Neural crest cell (in vitro differentiated cells): ENCODE measurements around the gene FREM2. TPM values are rescaled to one million over a fixed set of nuclear protein-coding genes. Genes with fewer than 3 reads are reported as not detected.
A peak's percentile ranks its signal among the peaks of the same experiment; 100 is the strongest.

Experiments used
- DNase-seq: peaks from one replicate; pipeline ENCODE4 v3.0.0; 2021; ENCODE audit warnings: low read depth, mixed read lengths, low spot score
- H3K27ac Mint-ChIP-seq: one replicate; pipeline ENCODE4 v1.8.0; 2021; ENCODE audit warnings: mild to moderate bottlenecking, mixed read lengths; ENCODE audit not compliant: unreplicated experiment
- H3K27me3 Mint-ChIP-seq: 2 replicates; pipeline ENCODE4 v1.8.0; 2021; ENCODE audit warnings: low read depth, mild to moderate bottlenecking, mixed read lengths
- H3K36me3 Mint-ChIP-seq: 2 replicates; pipeline ENCODE4 v1.8.0; 2021; ENCODE audit warnings: low read depth, mild to moderate bottlenecking, mixed read lengths
- H3K4me1 Mint-ChIP-seq: 2 replicates; pipeline ENCODE4 v1.8.0; 2021; ENCODE audit warnings: mixed read lengths
- H3K4me3 Mint-ChIP-seq: one replicate; pipeline ENCODE4 v1.8.0; 2021; ENCODE audit warnings: mild to moderate bottlenecking, mixed read lengths
- H3K9me3 Mint-ChIP-seq: 2 replicates; pipeline ENCODE4 v1.8.0; 2021; ENCODE audit warnings: mixed read lengths
- CTCF ChIP-seq: fragments of 200-600 bp; sonication (generic); conservative IDR thresholded peaks from 2 replicates; pipeline ENCODE4 v1.5.0; 2021; ENCODE audit warnings: antibody characterized with exemption, mild to moderate bottlenecking
- total RNA-seq: library from RNA; stranded (reverse); gene quantifications from 2 replicates; pipeline ENCODE4 v1.2.1, GENCODE V29; 2021

The FREM2 gene
- total RNA-seq, 1 donor from 2014 or later = 16.5 TPM

GRCh38 chr13:38875186-38875875 is 188.5 kb downstream of the FREM2 start:
- Mint-ChIP-seq H3K4me3 (no peak overlapping the region), H3K36me3 (peaks cover 3% of the 10 kb centered on the region), H3K27me3 (no peaks in the 10 kb centered on the region), H3K27ac (peak overlapping the region; percentile 54), H3K4me1 (peaks cover 35% of the 10 kb centered on the region), H3K9me3 (no peaks in the 10 kb centered on the region)
- no peak for DNase-seq
- no peak for TF ChIP-seq CTCF

DNA sequence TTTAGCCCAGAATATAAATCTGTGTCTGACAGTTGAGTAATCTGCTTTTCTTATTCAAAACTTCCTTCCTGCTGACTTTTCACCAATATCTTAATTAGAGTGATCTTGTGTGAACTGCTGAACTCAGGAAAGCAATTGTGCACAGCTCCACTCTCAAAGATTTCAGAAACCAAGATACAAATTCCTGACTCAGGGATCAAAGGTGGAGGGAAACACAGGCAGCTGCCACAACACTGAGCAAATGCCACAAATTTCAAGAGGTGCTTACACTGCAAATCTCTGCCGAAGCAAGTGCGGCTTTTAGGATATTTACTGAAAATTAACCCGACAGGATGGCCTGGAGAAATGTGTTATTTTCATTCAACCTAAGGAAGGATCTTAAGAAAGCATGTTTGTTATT is 192.4 kb downstream of the FREM2 start:
- Mint-ChIP-seq H3K4me1 (peaks cover 32% of the 10 kb centered on the region), H3K27ac (peak overlapping the region; percentile 29), H3K9me3 (no peaks in the 10 kb centered on the region), H3K4me3 (no peak overlapping the region), H3K36me3 (peaks cover 3% of the 10 kb centered on the region), H3K27me3 (no peaks in the 10 kb centered on the region)
- no peak for TF ChIP-seq CTCF
- no peak for DNase-seq

- H3K4me3 Mint-ChIP-seq = no peak overlapping the region
- H3K27ac Mint-ChIP-seq = no peak overlapping the region
- no peak for TF ChIP-seq CTCF
- H3K36me3 Mint-ChIP-seq = peaks cover 3% of the 10 kb centered on the region
- DNase-seq = no peak
- peaks cover 32% of the 10 kb centered on the region for H3K4me1 Mint-ChIP-seq
- no peaks in the 10 kb centered on the region for H3K27me3 Mint-ChIP-seq
- no peaks in the 10 kb centered on the region for H3K9me3 Mint-ChIP-seq
Observed at GRCh38 chr13:38879786-38880185, 192.9 kb downstream of the FREM2 start.

DNA sequence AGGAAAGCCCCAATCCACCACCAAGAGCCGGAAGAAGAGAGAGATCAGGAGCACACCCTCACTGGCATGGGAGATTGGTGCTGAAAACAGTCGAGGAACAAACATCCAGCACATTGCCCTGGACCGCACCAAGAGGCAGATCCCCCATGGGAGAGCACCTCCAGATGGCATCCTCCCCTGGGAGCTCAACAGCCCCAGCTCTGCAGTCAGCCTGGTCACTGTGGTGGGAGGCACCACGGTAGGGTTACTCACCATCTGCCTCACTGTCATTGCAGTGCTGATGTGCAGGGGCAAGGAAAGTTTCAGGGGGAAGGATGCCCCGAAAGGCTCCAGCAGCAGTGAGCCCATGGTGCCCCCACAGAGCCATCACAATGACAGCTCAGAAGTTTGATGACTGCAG is 193.5 kb downstream of the FREM2 start:
- peaks cover 3% of the 10 kb centered on the region for H3K36me3 Mint-ChIP-seq
- no peak overlapping the region for H3K27ac Mint-ChIP-seq
- DNase-seq = no peak
- H3K27me3 Mint-ChIP-seq = no peaks in the 10 kb centered on the region
- no peak overlapping the region for H3K4me3 Mint-ChIP-seq
- H3K4me1 Mint-ChIP-seq = peaks cover 33% of the 10 kb centered on the region
- no peak for TF ChIP-seq CTCF
- no peaks in the 10 kb centered on the region for H3K9me3 Mint-ChIP-seq

GRCh38 chr13:38883783-38884182 is 196.9 kb downstream of the FREM2 start:
- H3K4me3 Mint-ChIP-seq = no peak overlapping the region
- no peaks in the 10 kb centered on the region for H3K9me3 Mint-ChIP-seq
- TF ChIP-seq CTCF = no peak
- H3K4me1 Mint-ChIP-seq = peaks cover 30% of the 10 kb centered on the region
- H3K36me3 Mint-ChIP-seq = peaks cover 3% of the 10 kb centered on the region
- H3K27ac Mint-ChIP-seq = no peak overlapping the region
- no peak for DNase-seq
- H3K27me3 Mint-ChIP-seq = no peaks in the 10 kb centered on the region
